ENCODE results near the gene BAZ1A. TPM values are rescaled to one million over a fixed set of nuclear protein-coding genes. Genes with fewer than 3 reads are reported as not detected.
A peak's percentile ranks its signal among the peaks of the same experiment; 100 is the strongest.

BAZ1A gene
- total and polyA plus RNA-seq, 9 of the 15 experiments (the other 6 are each of a cell fraction or from before 2014, with no cell fraction given): 22.0 to 71.2 (median 39.1) TPM

DNA sequence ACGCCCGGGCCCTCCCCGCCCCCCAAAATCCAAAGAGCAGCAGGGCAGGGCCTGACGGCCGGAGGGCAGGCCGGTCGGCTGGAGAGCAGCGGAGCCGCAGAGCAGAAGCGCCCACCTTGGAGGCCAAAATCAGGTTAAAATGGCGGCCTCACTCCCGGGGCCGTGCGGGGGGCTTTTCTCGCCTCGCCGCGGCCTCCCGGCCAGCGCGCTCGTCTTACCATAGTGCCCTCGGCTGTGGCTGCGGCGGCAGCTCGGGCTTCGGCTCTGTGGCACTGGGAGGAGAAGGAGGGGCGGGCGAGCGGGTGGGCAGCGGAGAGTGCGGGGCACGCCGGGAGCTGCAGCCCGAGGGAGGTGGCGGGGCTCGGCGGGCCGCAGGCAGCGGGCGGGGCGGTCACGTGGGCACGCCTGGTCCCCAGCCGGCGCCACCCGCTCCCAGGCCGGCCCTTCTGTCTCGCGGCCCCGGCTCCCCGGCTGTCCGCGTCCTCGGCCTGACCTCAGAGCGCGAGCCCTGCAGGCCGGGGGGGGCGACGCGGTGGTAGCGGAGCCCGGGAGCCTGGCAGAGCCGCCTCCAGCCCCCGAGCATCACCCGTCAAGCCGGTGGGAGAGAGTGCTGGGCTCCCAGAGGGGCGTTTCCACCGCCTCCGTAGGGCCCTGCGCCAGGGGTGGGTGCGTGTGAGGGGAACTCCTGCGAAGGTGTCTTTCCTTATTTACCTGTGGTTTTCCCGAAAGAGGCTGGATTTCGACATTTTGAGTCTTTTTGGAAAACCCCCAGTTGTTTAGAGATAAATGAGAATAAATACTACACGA is 160.6 kb downstream of the BAZ1A start, which contains the start of gene CFL2:
Gene CFL2 (minus strand): TSS at position 274 of the 807 bp plus-strand sequence. CDS start 53 bp downstream, at position 221.
- no peaks in the 10 kb centered on the region for H3K27me3 ChIP-seq (ENCODE audit: control insufficient read depth in 2 of 2, insufficient read depth in 2 of 2, low read length in 2 of 2)
- no peaks in the 10 kb centered on the region for H3K9me1 ChIP-seq (ENCODE audit: control insufficient read depth, insufficient read depth, low read length)
- intact Hi-C loops (cut with micrococcal nuclease): no loop called here
- peaks cover 21% of the 10 kb centered on the region for H3K79me2 ChIP-seq (ENCODE audit: control insufficient read depth, insufficient read depth, low read length)
- 2% methylated on average over 33 of the region's 76 CpGs for WGBS (ENCODE audit: insufficient coverage, low coverage, missing lambda C conversion rate)
- ChIA-PET POLR2A (interaction anchor here (0.6 to 1.8 kb wide), 7 partner anchors 10 to 708 kb away, joined by 3 to 7 read pairs (median 3); partner anchors contain the start of genes PPP2R3C and PRORP), CTCF (ENCODE audit: low intra/inter-chr PET ratio) (interaction anchor here (0.6 to 0.7 kb wide), 2 partner anchors 70 to 769 kb away, joined by 3 read pairs; no protein-coding TSS in a partner anchor)
- peaks cover 13% of the 10 kb centered on the region for H3K36me3 ChIP-seq (ENCODE audit: control insufficient read depth, insufficient read depth, low read length)
- no peaks in the 10 kb centered on the region for H3K9me3 ChIP-seq (replicated peaks; ENCODE audit: control insufficient read depth, insufficient read depth, low read depth, low read length)
- peak within 1 kb of the TSS; percentile 86 for H3K27ac ChIP-seq (ENCODE audit: extremely low read depth, low read depth, low read length)
- peak within 1 kb of the TSS; percentile 89 for H2AFZ ChIP-seq (ENCODE audit: low read depth, low read length)
- peak within 1 kb of the TSS; percentile 85 for H3K4me2 ChIP-seq (ENCODE audit: insufficient read depth, low read length)
- H3K4me1 ChIP-seq (replicated peaks in 1 of 2; ENCODE audit: control insufficient read depth in 2 of 2, insufficient read depth in 2 of 2, low read length in 2 of 2): peaks cover 5 to 19% of the 10 kb centered on the region in 2 experiments; a peak in 4 of 5 replicates
- in situ Hi-C loops (cut with MboI): loop anchor here (5.0 kb wide), 1 partner anchor 32 kb away; no protein-coding TSS in a partner anchor
- peak within 1 kb of the TSS; percentile 89 for H3K4me3 ChIP-seq
- DNase-seq (ENCODE audit: extremely low read depth in 1 of 4, low spot score in 3 of 4) (peak; percentile 68 to 88 (median 88)), ATAC-seq (peak; percentile 98), FAIRE-seq (no peak)
- no peaks in the 10 kb centered on the region for H4K20me1 ChIP-seq (replicated peaks; ENCODE audit: control insufficient read depth, insufficient read depth, low read length)
- no TSS peak for BruUV-seq (replicated peaks)
- H3K9ac ChIP-seq (ENCODE audit: insufficient read depth in 1 of 2, low read depth in 2 of 2, low read length in 2 of 2): peak within 1 kb of the TSS; percentile 84 to 95
- TF ChIP-seq CBX1 (IDR thresholded peaks at IDR 0.05; ENCODE audit: low read depth) (0 out of 2 replicates have a peak, but pooled peaks have one; percentile 31), DPF2 (IDR thresholded peaks at IDR 0.05) (no peak), BRCA1 (IDR thresholded peaks at IDR 0.05) (no peak), BRCA1 (CRISPR knock-in tag; IDR thresholded peaks at IDR 0.05) (no peak), HDAC6 (IDR thresholded peaks at IDR 0.05; ENCODE audit: low read depth, low read length) (no peak), TAF1 (IDR thresholded peaks at IDR 0.05; ENCODE audit: control insufficient read depth, extremely low read depth, insufficient read depth, low read length, severe bottlenecking) (peak; percentile 39), POLR2G (IDR thresholded peaks at IDR 0.05; ENCODE audit: low read depth, low read length) (peak; percentile 86), MTA1 (IDR thresholded peaks at IDR 0.05; ENCODE audit: borderline replicate concordance) (no peak), TFE3 (CRISPR knock-in tag; IDR thresholded peaks at IDR 0.05) (peak; percentile 85), TFAP4 (CRISPR knock-in tag; IDR thresholded peaks at IDR 0.05; ENCODE audit: borderline replicate concordance) (peak; percentile 31; the same call in 1 of the 2 replicates), NRF1 (conservative IDR thresholded peaks at IDR 0.05 in 1 of 2, IDR thresholded peaks at IDR 0.05 in 1 of 2) (peak; percentile 30 to 32; a peak in 1 of 4 replicates), EGR1 (conservative IDR thresholded peaks at IDR 0.05) (0 out of 2 replicates have a peak, but pooled peaks have one; percentile 7), USF1 (CRISPR knock-in tag; IDR thresholded peaks at IDR 0.05) (peak; percentile 76), HDAC1 (IDR thresholded peaks at IDR 0.05) (no peak)
- TF ChIP-seq, protein P1, sequence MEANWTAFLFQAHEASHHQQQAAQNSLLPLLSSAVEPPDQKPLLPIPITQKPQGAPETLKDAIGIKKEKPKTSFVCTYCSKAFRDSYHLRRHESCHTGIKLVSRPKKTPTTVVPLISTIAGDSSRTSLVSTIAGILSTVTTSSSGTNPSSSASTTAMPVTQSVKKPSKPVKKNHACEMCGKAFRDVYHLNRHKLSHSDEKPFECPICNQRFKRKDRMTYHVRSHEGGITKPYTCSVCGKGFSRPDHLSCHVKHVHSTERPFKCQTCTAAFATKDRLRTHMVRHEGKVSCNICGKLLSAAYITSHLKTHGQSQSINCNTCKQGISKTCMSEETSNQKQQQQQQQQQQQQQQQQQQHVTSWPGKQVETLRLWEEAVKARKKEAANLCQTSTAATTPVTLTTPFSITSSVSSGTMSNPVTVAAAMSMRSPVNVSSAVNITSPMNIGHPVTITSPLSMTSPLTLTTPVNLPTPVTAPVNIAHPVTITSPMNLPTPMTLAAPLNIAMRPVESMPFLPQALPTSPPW (CRISPR knock-in tag; IDR thresholded peaks at IDR 0.05): peak; percentile 89
